ENCODE results near the gene VHLL. TPM values are rescaled to one million over a fixed set of nuclear protein-coding genes. Genes with fewer than 3 reads are reported as not detected.
A peak's percentile ranks its signal among the peaks of the same experiment; 100 is the strongest.

Gene VHLL
- total and polyA plus RNA-seq, 2 of the 13 experiments (the other 11 are each of a cell fraction or from before 2014, with no cell fraction given) = 0.24 TPM; not detected in 1

GRCh38 chr1:156282479-156283222 is 16.5 kb downstream of the VHLL start, which contains the start of gene SMG5 (continued):
- peak; percentile 68; the same call in 1 of the 2 replicates for TF ChIP-seq NAIF1 (CRISPR knock-in tag; IDR thresholded peaks at IDR 0.05; ENCODE audit: borderline replicate concordance)
- no peak for TF ChIP-seq ZNF317 (CRISPR knock-in tag; IDR thresholded peaks at IDR 0.05)
- peak; percentile 91 for TF ChIP-seq ZMYM4 (CRISPR knock-in tag; IDR thresholded peaks at IDR 0.05)
- TF ChIP-seq ZNF44 (CRISPR knock-in tag; IDR thresholded peaks at IDR 0.05) = peak; percentile 91
- TF ChIP-seq MBNL3 (CRISPR knock-in tag; conservative IDR thresholded peaks at IDR 0.05) = no peak
- peak; percentile 93 for TF ChIP-seq TFDP2 (CRISPR knock-in tag; IDR thresholded peaks at IDR 0.05)
- TF ChIP-seq ZNF773 (CRISPR knock-in tag; IDR thresholded peaks at IDR 0.05; ENCODE audit: borderline replicate concordance) = 0 out of 2 replicates have a peak, but pooled peaks have one; percentile 13
- TF ChIP-seq PPARG (CRISPR knock-in tag; conservative IDR thresholded peaks at IDR 0.05) = peak; percentile 74
- TF ChIP-seq MTA1 (CRISPR knock-in tag; IDR thresholded peaks at IDR 0.05; ENCODE audit: borderline replicate concordance) = peak; percentile 74; the same call in 1 of the 2 replicates
- no peak; the same call in 1 of the 2 replicates for TF ChIP-seq TOPORS (CRISPR knock-in tag; IDR thresholded peaks at IDR 0.05)
- TF ChIP-seq ELF3 (CRISPR knock-in tag; IDR thresholded peaks at IDR 0.05) = peak; percentile 93
- TF ChIP-seq, protein P1, sequence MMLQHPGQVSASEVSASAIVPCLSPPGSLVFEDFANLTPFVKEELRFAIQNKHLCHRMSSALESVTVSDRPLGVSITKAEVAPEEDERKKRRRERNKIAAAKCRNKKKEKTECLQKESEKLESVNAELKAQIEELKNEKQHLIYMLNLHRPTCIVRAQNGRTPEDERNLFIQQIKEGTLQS (CRISPR knock-in tag; IDR thresholded peaks at IDR 0.05) = peak; percentile 40; the same call in 1 of the 2 replicates
- TF ChIP-seq ZNF253 (CRISPR knock-in tag; IDR thresholded peaks at IDR 0.05; ENCODE audit: borderline replicate concordance) = peak; percentile 73; the same call in 1 of the 2 replicates
- TF ChIP-seq ZNF569 (CRISPR knock-in tag; IDR thresholded peaks at IDR 0.05; ENCODE audit: borderline replicate concordance) = no peak; the same call in 1 of the 2 replicates
- TF ChIP-seq ZSCAN5A (CRISPR knock-in tag; IDR thresholded peaks at IDR 0.05; ENCODE audit: borderline replicate concordance) = no peak
- no peak; the same call in 1 of the 2 replicates for TF ChIP-seq MTF2 (CRISPR knock-in tag; IDR thresholded peaks at IDR 0.05; ENCODE audit: borderline replicate concordance)
- TF ChIP-seq SMAD9 (CRISPR knock-in tag; IDR thresholded peaks at IDR 0.05) = peak; percentile 65; the same call in 1 of the 2 replicates
- no peak for TF ChIP-seq ZNF562 (CRISPR knock-in tag; IDR thresholded peaks at IDR 0.05; ENCODE audit: borderline replicate concordance)
- peak; percentile 64 for TF ChIP-seq MXD1 (CRISPR knock-in tag; IDR thresholded peaks at IDR 0.05)
- TF ChIP-seq HOXA7 (CRISPR knock-in tag; IDR thresholded peaks at IDR 0.05) = no peak
- TF ChIP-seq ZC3H4 (CRISPR knock-in tag; IDR thresholded peaks at IDR 0.05; ENCODE audit: borderline replicate concordance) = no peak
- peak; percentile 87 for TF ChIP-seq ASH2L (IDR thresholded peaks at IDR 0.05; ENCODE audit: insufficient read length, low read depth, low read length)
- TF ChIP-seq SNAPC2 (CRISPR knock-in tag; IDR thresholded peaks at IDR 0.05) = no peak
- TF ChIP-seq FOXO1 (CRISPR knock-in tag; IDR thresholded peaks at IDR 0.05) = peak; percentile 56; the same call in 1 of the 2 replicates
- no peak for TF ChIP-seq SNRNP70 (IDR thresholded peaks at IDR 0.05; ENCODE audit: low read depth, low read length)
- TF ChIP-seq ZNF724P (CRISPR knock-in tag; IDR thresholded peaks at IDR 0.05; ENCODE audit: borderline replicate concordance) = no peak; the same call in 1 of the 2 replicates
